ENCODE data around the gene HLA-DMB. TPM values are rescaled to one million over a fixed set of nuclear protein-coding genes. Genes with fewer than 3 reads are reported as not detected.

The HLA-DMB gene
- total and polyA plus RNA-seq, 2 donors (not counting 3 experiments of a cell fraction or from before 2014, with no cell fraction given): 0.75 TPM; not detected in 1

DNA sequence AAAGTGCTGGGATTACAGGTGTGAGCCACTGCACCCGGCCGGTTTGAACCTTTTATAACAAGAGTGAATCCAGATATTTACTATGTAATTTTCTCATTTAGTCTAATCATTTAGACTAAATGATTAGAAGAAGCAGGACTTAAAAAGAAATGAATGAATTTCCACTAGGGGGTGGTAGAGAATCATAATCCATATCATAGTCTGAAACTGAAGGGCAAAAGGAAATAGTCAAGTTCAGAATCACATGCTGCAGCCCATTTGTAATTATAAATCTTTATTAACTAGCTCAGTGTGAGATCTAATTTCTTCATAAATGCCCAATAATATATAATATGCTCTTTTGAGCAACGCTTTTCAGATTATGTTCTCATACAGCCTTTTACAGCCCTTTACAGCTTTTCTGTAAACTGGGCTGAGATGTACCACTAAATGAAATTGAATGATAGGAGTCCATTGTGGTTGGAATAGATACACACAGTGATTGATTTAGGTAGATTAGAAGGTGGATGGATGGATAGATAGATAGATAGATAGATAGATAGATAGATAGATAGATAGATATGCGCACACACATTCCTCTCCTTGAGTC, 55.0 kb downstream of the HLA-DMB start:
- peaks cover 28 to 30% of the 10 kb centered on the region in 2 experiments for H3K27me3 ChIP-seq (ENCODE audit: control insufficient read depth in 2 of 2, insufficient read depth in 2 of 2, low read length in 2 of 2)
- no peaks in the 10 kb centered on the region for H3K36me3 ChIP-seq (ENCODE audit: control insufficient read depth in 2 of 2, extremely low read depth in 1 of 2, insufficient read depth in 2 of 2, low read length in 2 of 2)
- TF ChIP-seq JUN (IDR thresholded peaks at IDR 0.05; ENCODE audit: borderline replicate concordance, insufficient read depth, insufficient read length, low read depth) (no peak), POLR2A (IDR thresholded peaks at IDR 0.05; ENCODE audit: low read depth, low read length) (no peak), CTCF (IDR thresholded peaks at IDR 0.05; ENCODE audit: extremely low read depth in 1 of 2, insufficient read depth in 1 of 2, low read depth in 1 of 2, low read length in 2 of 2) (peak; percentile 34)
- no peaks in the 10 kb centered on the region for H3K9me1 ChIP-seq (replicated peaks; ENCODE audit: control insufficient read depth, extremely low read depth, insufficient read depth, low read length)
- H4K20me1 ChIP-seq (replicated peaks; ENCODE audit: control insufficient read depth, extremely low read depth, insufficient read depth, low read length): no peaks in the 10 kb centered on the region
- peak; percentile 72 for DNase-seq (ENCODE audit: low read depth, low spot score)
- FAIRE-seq: peak; percentile 44
- H2AFZ ChIP-seq (ENCODE audit: low read depth, low read length): no peak overlapping the region
- H3K27ac ChIP-seq (ENCODE audit: insufficient read depth, low read depth, low read length): no peak overlapping the region
- H3K4me3 ChIP-seq (replicated peaks in 1 of 3; ENCODE audit: insufficient read depth in 1 of 3, low read depth in 1 of 3, low read length in 3 of 3): no peak overlapping the region
- no peak overlapping the region for H3K9ac ChIP-seq (replicated peaks; ENCODE audit: extremely low read depth, insufficient read depth, low read length)
- H3K4me2 ChIP-seq (ENCODE audit: insufficient read depth, low read length): no peak overlapping the region
- CTCF ChIA-PET: interaction anchor here (0.6 to 9.4 kb wide), 23 partner anchors 9 to 362 kb away, joined by 3 to 192 read pairs (median 5); partner anchors contain the start of genes BRD2, HLA-DMA and TAP2
- H3K4me1 ChIP-seq (ENCODE audit: control insufficient read depth, extremely low read depth, insufficient read depth, low read length): peaks cover under 1% of the 10 kb centered on the region
- POLR2A ChIA-PET: interaction anchor here (0.9 to 2.4 kb wide), 2 partner anchors 86 to 99 kb away, joined by 3 to 14 read pairs; no protein-coding TSS in a partner anchor
- dilution Hi-C loops (cut with MboI; ENCODE audit: extremely low pct_ligation_motif_present, low sequenced_read_pairs) (no loop called here), intact Hi-C loops (cut with micrococcal nuclease) (loop anchor here (1.0 to 10.0 kb wide), 5 partner anchors 47 to 359 kb away; partner anchors contain the start of gene HLA-DMA)
- no TSS peak for BruUV-seq (replicated peaks)
- H3K9me3 ChIP-seq (replicated peaks; ENCODE audit: control insufficient read depth, insufficient read depth, low read length): no peaks in the 10 kb centered on the region
- H3K79me2 ChIP-seq (ENCODE audit: control insufficient read depth, insufficient read depth, low read length): no peaks in the 10 kb centered on the region

Small RNA genes lying within 50 kb of the gene (small RNA-seq; reads per million reads assigned to genes)
- not detected for gene HLA-Z (ENCODE audit: insufficient read depth, insufficient read length, low read depth, low replicate concordance)

Other genes with a start within 250 kb of the HLA-DMB start
- gene HLA-DQA2, start 199.6 kb downstream of the HLA-DMB start, total RNA-seq: not detected in 2 replicates
- not detected in 2 replicates for gene HLA-DQA2, start 199.6 kb downstream of the HLA-DMB start, polyA plus RNA-seq
- gene HLA-DQB2, start 177.5 kb downstream of the HLA-DMB start, total RNA-seq: not detected in 2 replicates
- gene HLA-DQB2, start 177.5 kb downstream of the HLA-DMB start, polyA plus RNA-seq: not detected in 2 replicates
- 0.44 and 0.46 TPM in 2 replicates for gene HLA-DOB, start 124.0 kb downstream of the HLA-DMB start, total RNA-seq
- 0.10 and 0.54 TPM in 2 replicates for gene HLA-DOB, start 124.0 kb downstream of the HLA-DMB start, polyA plus RNA-seq
- gene TAP2, start 102.3 kb downstream of the HLA-DMB start, total RNA-seq: 49.7 and 57.8 TPM in 2 replicates
- 14.1 and 18.4 TPM in 2 replicates for gene TAP2, start 102.3 kb downstream of the HLA-DMB start, polyA plus RNA-seq
- gene PSMB8, start 97.0 kb downstream of the HLA-DMB start, total RNA-seq: 25.7 and 40.1 TPM in 2 replicates
- 41.3 and 49.4 TPM in 2 replicates for gene PSMB8, start 97.0 kb downstream of the HLA-DMB start, polyA plus RNA-seq
- gene TAP1, start 87.3 kb downstream of the HLA-DMB start, total RNA-seq: 18.8 and 25.9 TPM in 2 replicates
- gene TAP1, start 87.3 kb downstream of the HLA-DMB start, polyA plus RNA-seq: 15.6 and 17.2 TPM in 2 replicates
- gene PSMB9, start 86.8 kb downstream of the HLA-DMB start, total RNA-seq: 2.7 and 6.3 TPM in 2 replicates
- gene PSMB9, start 86.8 kb downstream of the HLA-DMB start, polyA plus RNA-seq: 6.3 and 6.4 TPM in 2 replicates
- gene HLA-DMA, start 12.1 kb upstream of the HLA-DMB start, total RNA-seq: 0.53 and 1.2 TPM in 2 replicates
- gene HLA-DMA, start 12.1 kb upstream of the HLA-DMB start, polyA plus RNA-seq: 7.7 and 10.9 TPM in 2 replicates
- gene BRD2, start 27.6 kb upstream of the HLA-DMB start, total RNA-seq: 187 and 197 TPM in 2 replicates
- 114 and 131 TPM in 2 replicates for gene BRD2, start 27.6 kb upstream of the HLA-DMB start, polyA plus RNA-seq
- gene HLA-DOA, start 68.6 kb upstream of the HLA-DMB start, total RNA-seq: not detected in 2 replicates
- gene HLA-DOA, start 68.6 kb upstream of the HLA-DMB start, polyA plus RNA-seq: not detected in 2 replicates
- 11.4 TPM in 1 of 2 replicates, not detected in the other for gene HLA-DPA1, start 132.6 kb upstream of the HLA-DMB start, total RNA-seq
- gene HLA-DPA1, start 132.6 kb upstream of the HLA-DMB start, polyA plus RNA-seq: 18.9 and 23.2 TPM in 2 replicates
- gene HLA-DPB1, start 135.0 kb upstream of the HLA-DMB start, total RNA-seq: 2.3 and 19.1 TPM in 2 replicates
- gene HLA-DPB1, start 135.0 kb upstream of the HLA-DMB start, polyA plus RNA-seq: 26.1 and 38.0 TPM in 2 replicates